Liver (tissue), 3 donors: Measurements from ENCODE around the gene FAM241A.

Experiments used
- EGR1 ChIP-seq, 2 donors: IDR thresholded peaks; 2 replicates each; pipeline ENCODE4 v1.6.1; 2016 to 2018; ENCODE audit warnings: antibody characterized with exemption in 2 of 2, low read depth in 2 of 2
- HNF4A ChIP-seq, 2 donors: conservative IDR thresholded peaks; 2 replicates each; pipeline ENCODE4 v1.6.1; 2016; ENCODE audit warnings: antibody characterized with exemption in 2 of 2, mild to moderate bottlenecking in 2 of 2
- JUND ChIP-seq, 2 donors: IDR thresholded peaks; 2 replicates each; pipeline ENCODE4 v1.6.1; 2016; ENCODE audit warnings: antibody characterized with exemption in 2 of 2
- RXRA ChIP-seq, 2 donors: IDR thresholded peaks; 2 replicates each; pipeline ENCODE4 v1.6.1; 2017 to 2018; ENCODE audit warnings: antibody characterized with exemption in 2 of 2, mild to moderate bottlenecking in 1 of 2
- SP1 ChIP-seq: IDR thresholded peaks from 2 replicates; pipeline ENCODE4 v1.6.1; 2018; ENCODE audit warnings: antibody characterized with exemption, mild to moderate bottlenecking
- TAF1 ChIP-seq: conservative IDR thresholded peaks from 2 replicates; pipeline ENCODE4 v1.6.1; 2016; ENCODE audit warnings: antibody characterized with exemption, mild to moderate bottlenecking
- YY1 ChIP-seq: IDR thresholded peaks from 2 replicates; pipeline ENCODE4 v1.6.1; 2016; ENCODE audit warnings: antibody characterized with exemption, mild to moderate bottlenecking
- TF ChIP-seq, protein P1 (sequence below): fragments of 150-350 bp; IDR thresholded peaks from 2 replicates; pipeline ENCODE4 v1.5.1; 2017; ENCODE audit warnings: improper control_type of control experiment, low read depth, low read length; ENCODE audit not compliant: missing input control
- TF ChIP-seq, protein P2 (sequence below): IDR thresholded peaks from 2 replicates; pipeline ENCODE4 v1.6.1; 2016; ENCODE audit warnings: antibody characterized with exemption, mild to moderate bottlenecking
- TF ChIP-seq, protein P3 (sequence below): IDR thresholded peaks from 2 replicates; pipeline ENCODE4 v1.6.1; 2016; ENCODE audit warnings: antibody characterized with exemption
- TF ChIP-seq, protein P4 (sequence below): IDR thresholded peaks from 2 replicates; pipeline ENCODE4 v1.6.1; 2016; ENCODE audit warnings: antibody characterized with exemption
- donor health status: healthy.
- donor health status: healthy.

DNA sequence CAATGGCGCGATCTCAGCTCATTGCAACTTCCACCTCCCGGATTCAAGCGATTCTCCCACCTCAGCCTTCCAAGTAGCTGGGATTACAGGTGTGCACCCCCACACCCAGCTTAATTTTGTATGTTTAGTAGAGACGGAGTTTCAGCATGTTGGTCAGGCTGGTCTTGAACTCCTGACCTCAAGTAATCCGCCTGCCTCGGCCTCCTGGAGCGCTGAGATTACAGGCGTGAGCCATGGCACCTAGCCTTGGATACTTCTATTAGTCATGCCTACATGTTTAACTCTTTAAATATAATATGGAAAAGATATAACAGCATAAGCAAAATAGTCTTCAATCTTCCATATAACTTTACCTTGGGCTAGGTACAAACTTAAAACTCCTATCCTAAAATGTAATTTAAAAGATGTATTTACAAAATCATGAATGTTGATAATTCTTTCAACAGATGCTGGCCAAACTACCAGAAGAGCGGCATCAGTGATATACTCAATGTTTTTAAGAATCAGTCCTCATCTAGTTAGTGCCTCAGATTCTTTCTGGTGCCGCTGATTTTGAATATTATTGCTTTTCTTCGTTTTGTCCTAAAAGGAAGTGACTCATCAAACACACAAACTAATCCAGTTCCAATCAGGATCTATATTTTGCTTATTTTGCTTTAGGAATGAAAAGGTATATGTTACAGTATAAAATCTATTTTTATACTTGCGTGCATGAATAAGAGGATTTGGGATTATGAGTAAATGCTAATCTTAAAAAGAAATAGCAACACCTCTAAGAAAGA is 23.7 kb downstream of the FAM241A start:
- TF ChIP-seq, protein P1, sequence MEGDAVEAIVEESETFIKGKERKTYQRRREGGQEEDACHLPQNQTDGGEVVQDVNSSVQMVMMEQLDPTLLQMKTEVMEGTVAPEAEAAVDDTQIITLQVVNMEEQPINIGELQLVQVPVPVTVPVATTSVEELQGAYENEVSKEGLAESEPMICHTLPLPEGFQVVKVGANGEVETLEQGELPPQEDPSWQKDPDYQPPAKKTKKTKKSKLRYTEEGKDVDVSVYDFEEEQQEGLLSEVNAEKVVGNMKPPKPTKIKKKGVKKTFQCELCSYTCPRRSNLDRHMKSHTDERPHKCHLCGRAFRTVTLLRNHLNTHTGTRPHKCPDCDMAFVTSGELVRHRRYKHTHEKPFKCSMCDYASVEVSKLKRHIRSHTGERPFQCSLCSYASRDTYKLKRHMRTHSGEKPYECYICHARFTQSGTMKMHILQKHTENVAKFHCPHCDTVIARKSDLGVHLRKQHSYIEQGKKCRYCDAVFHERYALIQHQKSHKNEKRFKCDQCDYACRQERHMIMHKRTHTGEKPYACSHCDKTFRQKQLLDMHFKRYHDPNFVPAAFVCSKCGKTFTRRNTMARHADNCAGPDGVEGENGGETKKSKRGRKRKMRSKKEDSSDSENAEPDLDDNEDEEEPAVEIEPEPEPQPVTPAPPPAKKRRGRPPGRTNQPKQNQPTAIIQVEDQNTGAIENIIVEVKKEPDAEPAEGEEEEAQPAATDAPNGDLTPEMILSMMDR, result no peak
- TF ChIP-seq TAF1 (no peak), YY1 (no peak), SP1 (no peak), RXRA (IDR thresholded peaks at IDR 0.05) (no peak), HNF4A (conservative IDR thresholded peaks at IDR 0.05) (no peak), JUND (IDR thresholded peaks at IDR 0.05) (no peak), EGR1 (IDR thresholded peaks at IDR 0.05; ENCODE audit: low read depth in 2 of 2) (no peak)
- TF ChIP-seq, protein P2, sequence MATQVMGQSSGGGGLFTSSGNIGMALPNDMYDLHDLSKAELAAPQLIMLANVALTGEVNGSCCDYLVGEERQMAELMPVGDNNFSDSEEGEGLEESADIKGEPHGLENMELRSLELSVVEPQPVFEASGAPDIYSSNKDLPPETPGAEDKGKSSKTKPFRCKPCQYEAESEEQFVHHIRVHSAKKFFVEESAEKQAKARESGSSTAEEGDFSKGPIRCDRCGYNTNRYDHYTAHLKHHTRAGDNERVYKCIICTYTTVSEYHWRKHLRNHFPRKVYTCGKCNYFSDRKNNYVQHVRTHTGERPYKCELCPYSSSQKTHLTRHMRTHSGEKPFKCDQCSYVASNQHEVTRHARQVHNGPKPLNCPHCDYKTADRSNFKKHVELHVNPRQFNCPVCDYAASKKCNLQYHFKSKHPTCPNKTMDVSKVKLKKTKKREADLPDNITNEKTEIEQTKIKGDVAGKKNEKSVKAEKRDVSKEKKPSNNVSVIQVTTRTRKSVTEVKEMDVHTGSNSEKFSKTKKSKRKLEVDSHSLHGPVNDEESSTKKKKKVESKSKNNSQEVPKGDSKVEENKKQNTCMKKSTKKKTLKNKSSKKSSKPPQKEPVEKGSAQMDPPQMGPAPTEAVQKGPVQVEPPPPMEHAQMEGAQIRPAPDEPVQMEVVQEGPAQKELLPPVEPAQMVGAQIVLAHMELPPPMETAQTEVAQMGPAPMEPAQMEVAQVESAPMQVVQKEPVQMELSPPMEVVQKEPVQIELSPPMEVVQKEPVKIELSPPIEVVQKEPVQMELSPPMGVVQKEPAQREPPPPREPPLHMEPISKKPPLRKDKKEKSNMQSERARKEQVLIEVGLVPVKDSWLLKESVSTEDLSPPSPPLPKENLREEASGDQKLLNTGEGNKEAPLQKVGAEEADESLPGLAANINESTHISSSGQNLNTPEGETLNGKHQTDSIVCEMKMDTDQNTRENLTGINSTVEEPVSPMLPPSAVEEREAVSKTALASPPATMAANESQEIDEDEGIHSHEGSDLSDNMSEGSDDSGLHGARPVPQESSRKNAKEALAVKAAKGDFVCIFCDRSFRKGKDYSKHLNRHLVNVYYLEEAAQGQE, result no peak
- TF ChIP-seq, protein P3, sequence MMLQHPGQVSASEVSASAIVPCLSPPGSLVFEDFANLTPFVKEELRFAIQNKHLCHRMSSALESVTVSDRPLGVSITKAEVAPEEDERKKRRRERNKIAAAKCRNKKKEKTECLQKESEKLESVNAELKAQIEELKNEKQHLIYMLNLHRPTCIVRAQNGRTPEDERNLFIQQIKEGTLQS, result no peak
- TF ChIP-seq, protein P4, sequence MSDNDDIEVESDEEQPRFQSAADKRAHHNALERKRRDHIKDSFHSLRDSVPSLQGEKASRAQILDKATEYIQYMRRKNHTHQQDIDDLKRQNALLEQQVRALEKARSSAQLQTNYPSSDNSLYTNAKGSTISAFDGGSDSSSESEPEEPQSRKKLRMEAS, result no peak
